ENCODE results near the gene PER1. TPM values are rescaled to one million over a fixed set of nuclear protein-coding genes. Genes with fewer than 3 reads are reported as not detected.
A peak's percentile ranks its signal among the peaks of the same experiment; 100 is the strongest.

The PER1 gene
- total and polyA plus RNA-seq, 9 of the 15 experiments (the other 6 are each of a cell fraction or from before 2014, with no cell fraction given) = 0.13 to 26.0 (median 3.4) TPM

DNA sequence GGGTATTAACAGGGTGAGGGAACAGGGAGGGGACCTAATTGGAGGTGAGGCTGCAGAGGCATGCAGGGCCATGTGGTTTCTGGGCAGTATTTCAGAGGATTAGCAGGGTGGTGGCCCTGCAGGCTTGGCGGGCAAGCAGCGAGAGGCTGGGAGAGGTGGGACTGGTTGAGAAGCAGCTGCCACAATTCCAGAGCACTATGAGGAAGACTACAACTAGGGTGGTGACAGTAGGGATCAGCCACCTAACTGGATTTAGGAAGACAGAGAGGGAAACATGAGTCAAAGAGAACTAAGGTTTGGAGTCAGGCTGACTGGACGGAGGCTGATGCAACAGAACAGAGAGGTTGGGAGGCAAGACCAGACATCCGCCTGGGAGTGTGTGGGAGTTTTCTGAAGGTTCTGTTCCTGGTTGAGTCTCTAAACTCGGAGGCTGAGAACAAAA is 46.2 kb downstream of the PER1 start (continued):
- TF ChIP-seq ZNF592 (IDR thresholded peaks at IDR 0.05) (peak; percentile 42; the same call in 1 of the 2 replicates), SMARCA4 (IDR thresholded peaks at IDR 0.05) (peak; percentile 37; the same call in 1 of the 2 replicates), PBX2 (CRISPR knock-in tag; IDR thresholded peaks at IDR 0.05; ENCODE audit: low read depth) (no peak), PBX2 (tag; conservative IDR thresholded peaks at IDR 0.05; ENCODE audit: low read depth) (no peak), DMBX1 (CRISPR knock-in tag; IDR thresholded peaks at IDR 0.05; ENCODE audit: borderline replicate concordance) (0 out of 2 replicates have a peak, but pooled peaks have one; percentile 23), BCOR (IDR thresholded peaks at IDR 0.05) (0 out of 2 replicates have a peak, but pooled peaks have one; percentile 13), EGR1 (conservative IDR thresholded peaks at IDR 0.05) (0 out of 2 replicates have a peak, but pooled peaks have one; percentile 24), NFRKB (IDR thresholded peaks at IDR 0.05; ENCODE audit: low read depth) (peak; percentile 58; the same call in 1 of the 2 replicates), POLR2B (IDR thresholded peaks at IDR 0.05; ENCODE audit: low read depth, partially characterized antibody) (no peak)
- TF ChIP-seq, protein P1, sequence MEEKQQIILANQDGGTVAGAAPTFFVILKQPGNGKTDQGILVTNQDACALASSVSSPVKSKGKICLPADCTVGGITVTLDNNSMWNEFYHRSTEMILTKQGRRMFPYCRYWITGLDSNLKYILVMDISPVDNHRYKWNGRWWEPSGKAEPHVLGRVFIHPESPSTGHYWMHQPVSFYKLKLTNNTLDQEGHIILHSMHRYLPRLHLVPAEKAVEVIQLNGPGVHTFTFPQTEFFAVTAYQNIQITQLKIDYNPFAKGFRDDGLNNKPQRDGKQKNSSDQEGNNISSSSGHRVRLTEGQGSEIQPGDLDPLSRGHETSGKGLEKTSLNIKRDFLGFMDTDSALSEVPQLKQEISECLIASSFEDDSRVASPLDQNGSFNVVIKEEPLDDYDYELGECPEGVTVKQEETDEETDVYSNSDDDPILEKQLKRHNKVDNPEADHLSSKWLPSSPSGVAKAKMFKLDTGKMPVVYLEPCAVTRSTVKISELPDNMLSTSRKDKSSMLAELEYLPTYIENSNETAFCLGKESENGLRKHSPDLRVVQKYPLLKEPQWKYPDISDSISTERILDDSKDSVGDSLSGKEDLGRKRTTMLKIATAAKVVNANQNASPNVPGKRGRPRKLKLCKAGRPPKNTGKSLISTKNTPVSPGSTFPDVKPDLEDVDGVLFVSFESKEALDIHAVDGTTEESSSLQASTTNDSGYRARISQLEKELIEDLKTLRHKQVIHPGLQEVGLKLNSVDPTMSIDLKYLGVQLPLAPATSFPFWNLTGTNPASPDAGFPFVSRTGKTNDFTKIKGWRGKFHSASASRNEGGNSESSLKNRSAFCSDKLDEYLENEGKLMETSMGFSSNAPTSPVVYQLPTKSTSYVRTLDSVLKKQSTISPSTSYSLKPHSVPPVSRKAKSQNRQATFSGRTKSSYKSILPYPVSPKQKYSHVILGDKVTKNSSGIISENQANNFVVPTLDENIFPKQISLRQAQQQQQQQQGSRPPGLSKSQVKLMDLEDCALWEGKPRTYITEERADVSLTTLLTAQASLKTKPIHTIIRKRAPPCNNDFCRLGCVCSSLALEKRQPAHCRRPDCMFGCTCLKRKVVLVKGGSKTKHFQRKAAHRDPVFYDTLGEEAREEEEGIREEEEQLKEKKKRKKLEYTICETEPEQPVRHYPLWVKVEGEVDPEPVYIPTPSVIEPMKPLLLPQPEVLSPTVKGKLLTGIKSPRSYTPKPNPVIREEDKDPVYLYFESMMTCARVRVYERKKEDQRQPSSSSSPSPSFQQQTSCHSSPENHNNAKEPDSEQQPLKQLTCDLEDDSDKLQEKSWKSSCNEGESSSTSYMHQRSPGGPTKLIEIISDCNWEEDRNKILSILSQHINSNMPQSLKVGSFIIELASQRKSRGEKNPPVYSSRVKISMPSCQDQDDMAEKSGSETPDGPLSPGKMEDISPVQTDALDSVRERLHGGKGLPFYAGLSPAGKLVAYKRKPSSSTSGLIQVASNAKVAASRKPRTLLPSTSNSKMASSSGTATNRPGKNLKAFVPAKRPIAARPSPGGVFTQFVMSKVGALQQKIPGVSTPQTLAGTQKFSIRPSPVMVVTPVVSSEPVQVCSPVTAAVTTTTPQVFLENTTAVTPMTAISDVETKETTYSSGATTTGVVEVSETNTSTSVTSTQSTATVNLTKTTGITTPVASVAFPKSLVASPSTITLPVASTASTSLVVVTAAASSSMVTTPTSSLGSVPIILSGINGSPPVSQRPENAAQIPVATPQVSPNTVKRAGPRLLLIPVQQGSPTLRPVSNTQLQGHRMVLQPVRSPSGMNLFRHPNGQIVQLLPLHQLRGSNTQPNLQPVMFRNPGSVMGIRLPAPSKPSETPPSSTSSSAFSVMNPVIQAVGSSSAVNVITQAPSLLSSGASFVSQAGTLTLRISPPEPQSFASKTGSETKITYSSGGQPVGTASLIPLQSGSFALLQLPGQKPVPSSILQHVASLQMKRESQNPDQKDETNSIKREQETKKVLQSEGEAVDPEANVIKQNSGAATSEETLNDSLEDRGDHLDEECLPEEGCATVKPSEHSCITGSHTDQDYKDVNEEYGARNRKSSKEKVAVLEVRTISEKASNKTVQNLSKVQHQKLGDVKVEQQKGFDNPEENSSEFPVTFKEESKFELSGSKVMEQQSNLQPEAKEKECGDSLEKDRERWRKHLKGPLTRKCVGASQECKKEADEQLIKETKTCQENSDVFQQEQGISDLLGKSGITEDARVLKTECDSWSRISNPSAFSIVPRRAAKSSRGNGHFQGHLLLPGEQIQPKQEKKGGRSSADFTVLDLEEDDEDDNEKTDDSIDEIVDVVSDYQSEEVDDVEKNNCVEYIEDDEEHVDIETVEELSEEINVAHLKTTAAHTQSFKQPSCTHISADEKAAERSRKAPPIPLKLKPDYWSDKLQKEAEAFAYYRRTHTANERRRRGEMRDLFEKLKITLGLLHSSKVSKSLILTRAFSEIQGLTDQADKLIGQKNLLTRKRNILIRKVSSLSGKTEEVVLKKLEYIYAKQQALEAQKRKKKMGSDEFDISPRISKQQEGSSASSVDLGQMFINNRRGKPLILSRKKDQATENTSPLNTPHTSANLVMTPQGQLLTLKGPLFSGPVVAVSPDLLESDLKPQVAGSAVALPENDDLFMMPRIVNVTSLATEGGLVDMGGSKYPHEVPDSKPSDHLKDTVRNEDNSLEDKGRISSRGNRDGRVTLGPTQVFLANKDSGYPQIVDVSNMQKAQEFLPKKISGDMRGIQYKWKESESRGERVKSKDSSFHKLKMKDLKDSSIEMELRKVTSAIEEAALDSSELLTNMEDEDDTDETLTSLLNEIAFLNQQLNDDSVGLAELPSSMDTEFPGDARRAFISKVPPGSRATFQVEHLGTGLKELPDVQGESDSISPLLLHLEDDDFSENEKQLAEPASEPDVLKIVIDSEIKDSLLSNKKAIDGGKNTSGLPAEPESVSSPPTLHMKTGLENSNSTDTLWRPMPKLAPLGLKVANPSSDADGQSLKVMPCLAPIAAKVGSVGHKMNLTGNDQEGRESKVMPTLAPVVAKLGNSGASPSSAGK (IDR thresholded peaks at IDR 0.05) = peak; percentile 47

Data from K562 (cell line).